DMS53 treated with DMSO at 0.1 percent for 48 hours (cell line): ENCODE results near the gene ZNF24.

Experiments
- DNase-seq: peaks from one replicate; lab custom pipeline; 2025; ENCODE audit not compliant: unreplicated experiment; lab: John Stamatoyannopoulos, UW

Gene ZNF24

GRCh38 chr18:35343936-35344735 lies at the start of gene ZNF24:
TSS of gene ZNF24 (minus strand) at chr18:35344420. CDS start at chr18:35340650, 3,770 bp downstream.
- peak; percentile 87 for DNase-seq

DNA sequence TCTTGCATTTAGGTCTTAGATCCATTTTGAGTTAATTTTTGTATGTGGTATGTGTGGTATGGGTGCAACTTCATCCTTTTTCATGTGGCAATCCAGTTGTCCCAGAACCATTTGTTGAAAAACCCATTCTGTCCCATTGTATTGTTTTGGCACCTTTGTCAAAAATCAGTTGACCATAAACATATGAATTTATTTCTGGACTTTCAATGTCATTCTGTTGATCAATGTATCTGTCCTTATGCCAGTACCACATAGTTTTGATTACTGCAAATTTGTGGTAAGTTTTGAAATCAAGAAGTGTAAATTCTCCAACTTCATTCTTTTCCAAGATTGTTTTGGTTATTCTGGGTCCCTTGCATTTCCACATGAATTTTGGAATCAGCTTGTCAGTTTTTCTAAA lies 49.5 kb upstream of the ZNF24 start:
- DNase-seq = no peak

DNA sequence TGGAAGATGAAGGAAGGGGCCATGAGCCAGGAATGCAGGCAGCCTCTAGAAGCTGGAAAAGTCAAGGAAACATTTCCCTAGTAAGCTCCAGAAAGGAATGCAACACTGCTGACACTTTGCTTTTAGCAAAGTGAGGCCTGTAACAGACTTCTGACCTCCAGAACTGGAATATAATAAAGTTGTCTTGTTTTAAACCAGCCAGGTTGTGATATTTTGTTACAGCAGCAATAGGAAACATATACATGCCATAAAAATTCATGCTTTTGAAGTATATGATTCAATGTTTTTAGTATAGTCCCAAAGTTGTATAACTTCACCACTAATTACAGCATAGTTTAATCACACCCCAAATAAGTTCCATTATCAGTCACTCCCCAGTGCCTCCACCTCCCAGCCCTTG lies 48.2 kb upstream of the ZNF24 start:
- no peak for DNase-seq

DNA sequence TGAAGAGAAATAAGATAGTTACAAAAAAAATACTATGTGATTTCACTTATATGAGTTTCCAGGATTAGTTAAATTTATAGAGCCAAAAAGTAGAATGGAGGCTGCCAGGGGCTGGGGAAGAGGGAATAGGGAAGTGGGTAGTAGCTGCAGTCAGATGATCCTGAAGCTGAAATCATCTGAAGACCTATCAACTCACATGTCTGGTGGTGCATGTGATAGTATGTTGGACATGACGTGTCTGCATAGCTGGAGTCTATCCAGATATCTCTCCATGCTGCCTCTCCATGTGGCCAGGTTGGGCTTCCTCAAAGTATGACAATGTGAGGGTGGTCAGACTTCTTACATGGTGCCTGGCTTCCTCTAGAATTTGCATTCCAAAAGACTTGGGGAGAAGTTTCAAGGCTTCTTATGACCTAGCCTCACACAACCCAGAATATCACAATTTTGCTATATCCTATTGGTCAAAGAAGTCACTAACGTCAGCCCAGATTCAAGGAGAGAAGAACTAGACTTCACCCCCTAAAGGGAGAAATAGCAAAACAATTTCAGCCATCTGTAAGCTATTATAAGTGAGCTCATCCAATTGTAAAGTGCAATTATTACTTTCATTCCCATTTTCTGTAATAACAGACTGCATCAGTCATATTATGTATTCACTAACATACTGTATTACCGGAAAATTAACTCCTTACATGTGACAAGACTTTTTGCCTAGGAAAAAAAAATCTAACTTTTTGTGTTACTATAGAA lies 46.9 kb upstream of the ZNF24 start:
- DNase-seq = no peak

DNA sequence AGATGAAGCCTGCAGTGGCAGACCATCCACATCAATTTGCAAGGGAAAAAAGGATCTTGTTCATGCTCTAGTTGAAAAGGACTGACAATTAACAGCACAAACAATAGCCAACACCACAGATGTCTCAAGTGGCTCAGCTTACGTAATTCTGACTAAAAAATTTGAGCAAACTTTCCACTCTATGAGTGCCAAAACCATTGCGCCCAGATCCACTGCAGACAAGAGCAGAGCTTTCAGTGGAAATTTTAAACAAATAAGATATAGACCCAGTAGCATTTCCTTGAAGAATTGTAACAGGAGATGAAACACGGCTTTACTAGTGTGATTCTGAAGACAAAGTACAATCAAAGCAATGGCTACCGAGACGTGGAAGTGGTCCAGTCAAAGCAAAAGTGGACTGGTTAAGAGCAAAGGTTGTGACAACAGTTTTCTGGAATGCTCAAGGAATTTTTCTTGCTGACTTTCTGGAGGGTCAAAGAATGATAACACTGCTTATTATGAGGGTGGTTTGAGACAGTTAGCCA lies 44.9 kb upstream of the ZNF24 start:
- no peak for DNase-seq

DNA sequence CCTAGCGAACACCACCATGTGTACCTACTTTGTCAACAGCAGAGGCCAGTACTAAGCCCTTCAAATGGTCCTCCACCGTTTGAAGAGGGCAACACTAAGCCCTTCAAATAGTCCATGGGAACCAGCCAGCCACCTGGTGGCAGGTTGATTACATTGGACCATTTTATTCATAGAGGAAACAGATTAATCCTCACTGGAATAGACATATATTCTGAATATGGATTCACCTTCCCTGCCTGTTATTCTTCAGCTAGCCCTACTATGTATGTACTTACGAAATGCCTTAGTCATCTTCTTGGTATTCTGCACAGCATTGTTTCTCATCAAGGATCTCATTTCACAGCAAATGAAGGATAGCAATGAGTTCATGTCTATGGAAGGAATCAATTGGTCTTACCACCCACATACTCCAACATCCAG lies 42.9 kb upstream of the ZNF24 start:
- DNase-seq = peak; percentile 83

GRCh38 chr18:35386600-35387100 lies 42.4 kb upstream of the ZNF24 start:
- DNase-seq = peak; percentile 88

GRCh38 chr18:35383136-35383535 lies 38.9 kb upstream of the ZNF24 start:
- no peak for DNase-seq

GRCh38 chr18:35379421-35379820 lies 35.2 kb upstream of the ZNF24 start:
- no peak for DNase-seq

GRCh38 chr18:35378574-35378896 lies 34.3 kb upstream of the ZNF24 start:
- DNase-seq = no peak

DNA sequence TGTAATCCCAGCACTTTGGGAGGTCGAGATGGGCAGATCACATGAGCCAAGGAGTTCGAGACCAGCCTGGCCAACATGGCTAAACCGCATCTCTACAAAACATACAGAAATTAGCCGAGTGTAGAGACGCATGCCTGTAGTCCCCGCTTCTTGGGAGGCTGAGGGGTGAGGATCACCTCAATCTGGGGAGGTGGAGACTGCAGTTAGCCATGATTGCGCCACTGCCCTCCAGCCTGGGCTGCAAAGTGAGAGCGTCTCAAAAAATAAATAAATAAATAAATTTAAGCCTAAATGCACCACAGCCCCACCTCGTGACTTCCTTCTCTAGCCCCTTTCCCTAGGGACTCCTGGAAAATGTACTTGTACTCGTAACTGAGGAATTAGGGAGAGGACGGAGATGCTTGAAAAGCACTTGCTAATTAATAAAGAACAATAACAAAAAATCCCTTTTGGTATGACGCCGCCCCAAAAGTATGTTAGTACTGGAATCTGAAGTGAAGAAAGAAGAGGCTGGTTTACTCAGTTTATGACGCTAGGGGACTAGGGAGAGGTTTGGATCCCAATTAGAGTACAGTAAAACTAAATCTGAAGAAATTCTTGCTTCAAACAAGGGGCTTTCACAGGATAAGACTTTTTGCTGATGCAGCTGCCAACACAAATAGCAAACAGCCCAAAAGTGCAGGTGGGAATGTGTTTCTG lies 33.8 kb upstream of the ZNF24 start:
- no peak for DNase-seq

DNA sequence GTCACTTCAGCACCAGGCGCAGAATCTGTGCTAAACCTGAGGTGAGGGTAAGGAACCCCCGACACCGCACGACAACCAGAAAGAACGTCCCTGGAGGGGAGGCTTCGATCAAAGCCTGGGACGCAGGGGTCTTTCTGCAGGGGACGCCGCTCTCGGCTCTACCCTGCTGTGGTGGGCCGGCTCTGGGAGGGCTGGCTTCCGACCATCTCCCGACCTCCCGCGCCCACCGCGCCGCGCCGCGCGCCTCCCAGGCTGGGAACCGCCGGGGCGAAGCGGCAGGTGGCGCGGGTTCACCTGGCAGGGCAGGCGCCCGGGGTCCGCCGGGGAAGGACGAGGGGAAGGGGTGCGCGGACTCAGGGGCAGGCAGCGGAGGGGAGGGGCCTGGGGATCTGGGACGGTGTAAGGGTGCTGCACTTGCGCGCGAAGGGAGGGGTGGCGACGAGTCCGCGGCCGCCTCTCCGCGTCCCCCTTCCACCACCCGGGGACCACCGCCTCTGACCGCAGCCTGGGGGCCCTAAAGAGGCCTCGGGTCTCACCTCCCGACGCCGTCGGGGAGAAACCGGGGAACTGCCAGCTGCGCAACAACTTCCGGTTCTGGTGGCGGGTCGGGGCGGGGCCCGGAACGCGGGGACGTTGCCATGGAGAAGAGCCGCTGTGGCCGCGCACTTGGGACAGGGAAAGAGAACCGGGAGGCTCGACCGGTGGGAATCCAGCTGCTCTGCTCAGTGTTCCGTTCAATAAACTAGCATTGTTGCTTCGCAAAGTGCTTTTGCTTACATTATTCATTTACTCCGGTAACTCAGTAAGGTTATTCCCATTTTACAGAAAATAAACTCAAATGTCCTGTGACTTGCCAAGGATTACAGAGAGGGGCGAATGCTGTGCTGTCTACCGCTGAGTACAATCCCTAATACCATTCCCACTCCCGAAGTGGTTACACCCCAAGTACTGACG lies 32.8 kb upstream of the ZNF24 start, which contains the start of gene ZNF396:
ZNF396 (minus strand) TSS at position 596 of the 954 bp plus-strand sequence. CDS start 3,045 bp downstream, outside the sequence.
- peak; percentile 42 for DNase-seq

- no peak for DNase-seq
Measured at GRCh38 chr18:35376393-35376741, 32.1 kb upstream of the ZNF24 start.

GRCh38 chr18:35374708-35375107 lies 30.5 kb upstream of the ZNF24 start:
- no peak for DNase-seq

DNA sequence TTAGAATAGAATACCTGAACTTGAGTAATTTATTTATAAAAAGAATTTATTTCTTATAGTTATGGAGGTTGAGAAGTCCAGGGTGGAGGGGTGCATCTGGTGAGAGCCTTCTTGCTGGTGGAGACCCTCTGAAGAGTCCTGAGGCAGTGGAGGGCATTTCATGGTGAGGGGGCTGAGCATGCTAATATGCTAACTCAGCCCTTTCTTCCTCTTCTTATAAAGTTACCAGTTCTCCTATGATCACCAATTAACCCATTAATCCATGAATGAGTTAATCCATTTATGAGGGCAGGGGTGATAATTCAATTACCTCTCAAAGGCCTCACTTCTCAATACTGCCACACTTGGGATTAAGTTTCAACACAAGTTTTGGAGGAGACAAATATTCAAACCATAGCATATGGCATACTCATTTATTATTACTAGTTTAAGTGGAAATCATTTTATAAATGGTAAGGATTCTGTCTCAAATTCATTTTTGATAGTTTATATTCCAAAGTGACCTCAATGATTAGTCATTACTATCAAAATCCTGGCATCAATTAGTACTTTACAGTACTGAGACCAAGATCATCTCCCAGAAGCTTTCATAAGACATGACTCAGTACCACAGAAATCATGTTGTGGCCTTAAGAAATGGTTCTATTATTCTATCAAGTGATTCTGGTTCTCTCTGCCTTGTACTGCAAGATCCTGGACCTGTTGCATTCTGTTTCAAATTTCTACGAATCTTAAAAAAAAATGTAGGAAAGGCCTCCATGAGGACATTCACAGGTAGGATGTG lies 27.4 kb upstream of the ZNF24 start:
- DNase-seq = no peak

GRCh38 chr18:35369126-35369525 lies 24.9 kb upstream of the ZNF24 start:
- DNase-seq = no peak

- no peak for DNase-seq
Measured at GRCh38 chr18:35368595-35368994, 24.4 kb upstream of the ZNF24 start.

- peak; percentile 20 for DNase-seq
Measured at GRCh38 chr18:35362531-35362930, 18.3 kb upstream of the ZNF24 start.

- DNase-seq = no peak
Measured at GRCh38 chr18:35361570-35362321, 17.5 kb upstream of the ZNF24 start.
